K562 (cell line): ENCODE measurements around the gene HPF1. TPM values are rescaled to one million over a fixed set of nuclear protein-coding genes. Genes with fewer than 3 reads are reported as not detected.

Experiments
- BMI1 ChIP-seq: fragments of 150-350 bp; IDR thresholded peaks from 2 replicates; pipeline ENCODE4 v1.6.1; 2014; ENCODE audit warnings: low read length
- ELF4 ChIP-seq: fragments of 450-650 bp; formaldehyde crosslinking; IDR thresholded peaks from 2 replicates; pipeline ENCODE4 v1.4.0; 2022; ENCODE audit warnings: missing genetic modification characterization
- JUNB ChIP-seq: fragments of 450-650 bp; formaldehyde crosslinking; conservative IDR thresholded peaks from 2 replicates; pipeline ENCODE4 v1.4.0; 2020; ENCODE audit warnings: mild to moderate bottlenecking
- SRSF7 ChIP-seq: fragments of 200-400 bp; formaldehyde crosslinking; optimal IDR thresholded peaks from 2 replicates; pipeline ENCODE3; 2017; ENCODE audit warnings: mild to moderate bottlenecking, low read depth, low read length
- ZNF232 ChIP-seq: sonication (generic); formaldehyde crosslinking; IDR thresholded peaks from 2 replicates; pipeline ENCODE4 v1.8.0; 2022; ENCODE audit warnings: mild to moderate bottlenecking, missing genetic modification reagents
- polyA plus RNA-seq, 8 experiments: library from polyadenylated mRNA; depleted of rRNA in 4 of 8; stranded (reverse) in 5 of 8; unstranded in 3 of 8; fragments of >200 nt; fragmentation: Nextera tagmentation in 2 of 8; fragmentation: Illumina TruSeq in 1 of 8; extraction: Ambion mirVana in 2 of 8; extraction: Trizol in 1 of 8; gene quantifications; 2 replicates each; pipeline versions ENCODE4 v1.2.1 to v1.2.3, GENCODE V29; 2011 to 2014; ENCODE audit warnings: inconsistent platforms in 1 of 8, missing spikeins in 1 of 8
- total RNA-seq, 7 experiments: library from RNA; depleted of rRNA in 6 of 7; stranded (reverse); fragments of >200 nt in 6 of 7; fragmentation: Illumina TruSeq in 2 of 7; extraction: Trizol in 2 of 7; gene quantifications; 2 replicates each; pipeline versions ENCODE4 v1.2.1 to v1.2.3, GENCODE V29; 2011 to 2021; ENCODE audit warnings: low replicate concordance in 1 of 7
- TF ChIP-seq, protein P1 (sequence below): fragments of 200-600 bp; sonication (generic); IDR thresholded peaks from one replicate; pipeline ENCODE4 v1.6.1; 2012; ENCODE audit warnings: mild to moderate bottlenecking, low read depth, low read length, inconsistent platforms
- TF ChIP-seq, protein P2 (sequence below): fragments of 450-650 bp; IDR thresholded peaks from 2 replicates; pipeline ENCODE4 v1.6.1; 2017; ENCODE audit warnings: antibody characterized with exemption, mild to moderate bottlenecking

Gene HPF1
- total and polyA plus RNA-seq, 9 of the 15 experiments (the other 6 are each of a cell fraction or from before 2014, with no cell fraction given) = 21.2 to 89.4 (median 35.2) TPM

DNA sequence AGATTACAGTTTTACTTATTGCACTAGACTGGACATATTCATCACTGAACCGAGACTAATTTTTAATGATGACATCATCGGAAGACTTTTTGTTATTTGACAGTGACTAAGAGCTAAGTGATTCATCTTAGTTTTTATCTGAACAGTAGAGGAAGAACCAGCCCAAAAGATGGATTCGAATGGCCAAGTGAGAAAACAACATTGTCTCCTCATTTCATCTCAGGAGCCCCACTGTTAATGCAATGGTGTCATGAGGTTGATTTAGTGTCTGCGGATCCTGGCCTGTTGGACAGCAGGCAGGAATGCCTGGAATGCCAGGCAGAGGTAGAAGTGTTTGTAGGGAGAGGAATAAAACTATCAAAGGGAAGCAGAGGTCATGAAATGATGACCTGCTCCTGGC lies 37.8 kb upstream of the HPF1 start (continued):
- TF ChIP-seq, protein P1, sequence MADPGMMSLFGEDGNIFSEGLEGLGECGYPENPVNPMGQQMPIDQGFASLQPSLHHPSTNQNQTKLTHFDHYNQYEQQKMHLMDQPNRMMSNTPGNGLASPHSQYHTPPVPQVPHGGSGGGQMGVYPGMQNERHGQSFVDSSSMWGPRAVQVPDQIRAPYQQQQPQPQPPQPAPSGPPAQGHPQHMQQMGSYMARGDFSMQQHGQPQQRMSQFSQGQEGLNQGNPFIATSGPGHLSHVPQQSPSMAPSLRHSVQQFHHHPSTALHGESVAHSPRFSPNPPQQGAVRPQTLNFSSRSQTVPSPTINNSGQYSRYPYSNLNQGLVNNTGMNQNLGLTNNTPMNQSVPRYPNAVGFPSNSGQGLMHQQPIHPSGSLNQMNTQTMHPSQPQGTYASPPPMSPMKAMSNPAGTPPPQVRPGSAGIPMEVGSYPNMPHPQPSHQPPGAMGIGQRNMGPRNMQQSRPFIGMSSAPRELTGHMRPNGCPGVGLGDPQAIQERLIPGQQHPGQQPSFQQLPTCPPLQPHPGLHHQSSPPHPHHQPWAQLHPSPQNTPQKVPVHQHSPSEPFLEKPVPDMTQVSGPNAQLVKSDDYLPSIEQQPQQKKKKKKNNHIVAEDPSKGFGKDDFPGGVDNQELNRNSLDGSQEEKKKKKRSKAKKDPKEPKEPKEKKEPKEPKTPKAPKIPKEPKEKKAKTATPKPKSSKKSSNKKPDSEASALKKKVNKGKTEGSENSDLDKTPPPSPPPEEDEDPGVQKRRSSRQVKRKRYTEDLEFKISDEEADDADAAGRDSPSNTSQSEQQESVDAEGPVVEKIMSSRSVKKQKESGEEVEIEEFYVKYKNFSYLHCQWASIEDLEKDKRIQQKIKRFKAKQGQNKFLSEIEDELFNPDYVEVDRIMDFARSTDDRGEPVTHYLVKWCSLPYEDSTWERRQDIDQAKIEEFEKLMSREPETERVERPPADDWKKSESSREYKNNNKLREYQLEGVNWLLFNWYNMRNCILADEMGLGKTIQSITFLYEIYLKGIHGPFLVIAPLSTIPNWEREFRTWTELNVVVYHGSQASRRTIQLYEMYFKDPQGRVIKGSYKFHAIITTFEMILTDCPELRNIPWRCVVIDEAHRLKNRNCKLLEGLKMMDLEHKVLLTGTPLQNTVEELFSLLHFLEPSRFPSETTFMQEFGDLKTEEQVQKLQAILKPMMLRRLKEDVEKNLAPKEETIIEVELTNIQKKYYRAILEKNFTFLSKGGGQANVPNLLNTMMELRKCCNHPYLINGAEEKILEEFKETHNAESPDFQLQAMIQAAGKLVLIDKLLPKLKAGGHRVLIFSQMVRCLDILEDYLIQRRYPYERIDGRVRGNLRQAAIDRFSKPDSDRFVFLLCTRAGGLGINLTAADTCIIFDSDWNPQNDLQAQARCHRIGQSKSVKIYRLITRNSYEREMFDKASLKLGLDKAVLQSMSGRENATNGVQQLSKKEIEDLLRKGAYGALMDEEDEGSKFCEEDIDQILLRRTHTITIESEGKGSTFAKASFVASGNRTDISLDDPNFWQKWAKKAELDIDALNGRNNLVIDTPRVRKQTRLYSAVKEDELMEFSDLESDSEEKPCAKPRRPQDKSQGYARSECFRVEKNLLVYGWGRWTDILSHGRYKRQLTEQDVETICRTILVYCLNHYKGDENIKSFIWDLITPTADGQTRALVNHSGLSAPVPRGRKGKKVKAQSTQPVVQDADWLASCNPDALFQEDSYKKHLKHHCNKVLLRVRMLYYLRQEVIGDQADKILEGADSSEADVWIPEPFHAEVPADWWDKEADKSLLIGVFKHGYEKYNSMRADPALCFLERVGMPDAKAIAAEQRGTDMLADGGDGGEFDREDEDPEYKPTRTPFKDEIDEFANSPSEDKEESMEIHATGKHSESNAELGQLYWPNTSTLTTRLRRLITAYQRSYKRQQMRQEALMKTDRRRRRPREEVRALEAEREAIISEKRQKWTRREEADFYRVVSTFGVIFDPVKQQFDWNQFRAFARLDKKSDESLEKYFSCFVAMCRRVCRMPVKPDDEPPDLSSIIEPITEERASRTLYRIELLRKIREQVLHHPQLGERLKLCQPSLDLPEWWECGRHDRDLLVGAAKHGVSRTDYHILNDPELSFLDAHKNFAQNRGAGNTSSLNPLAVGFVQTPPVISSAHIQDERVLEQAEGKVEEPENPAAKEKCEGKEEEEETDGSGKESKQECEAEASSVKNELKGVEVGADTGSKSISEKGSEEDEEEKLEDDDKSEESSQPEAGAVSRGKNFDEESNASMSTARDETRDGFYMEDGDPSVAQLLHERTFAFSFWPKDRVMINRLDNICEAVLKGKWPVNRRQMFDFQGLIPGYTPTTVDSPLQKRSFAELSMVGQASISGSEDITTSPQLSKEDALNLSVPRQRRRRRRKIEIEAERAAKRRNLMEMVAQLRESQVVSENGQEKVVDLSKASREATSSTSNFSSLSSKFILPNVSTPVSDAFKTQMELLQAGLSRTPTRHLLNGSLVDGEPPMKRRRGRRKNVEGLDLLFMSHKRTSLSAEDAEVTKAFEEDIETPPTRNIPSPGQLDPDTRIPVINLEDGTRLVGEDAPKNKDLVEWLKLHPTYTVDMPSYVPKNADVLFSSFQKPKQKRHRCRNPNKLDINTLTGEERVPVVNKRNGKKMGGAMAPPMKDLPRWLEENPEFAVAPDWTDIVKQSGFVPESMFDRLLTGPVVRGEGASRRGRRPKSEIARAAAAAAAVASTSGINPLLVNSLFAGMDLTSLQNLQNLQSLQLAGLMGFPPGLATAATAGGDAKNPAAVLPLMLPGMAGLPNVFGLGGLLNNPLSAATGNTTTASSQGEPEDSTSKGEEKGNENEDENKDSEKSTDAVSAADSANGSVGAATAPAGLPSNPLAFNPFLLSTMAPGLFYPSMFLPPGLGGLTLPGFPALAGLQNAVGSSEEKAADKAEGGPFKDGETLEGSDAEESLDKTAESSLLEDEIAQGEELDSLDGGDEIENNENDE = no peak
- no peak for TF ChIP-seq SRSF7
- TF ChIP-seq ELF4 (CRISPR knock-in tag) = no peak
- TF ChIP-seq, protein P2, sequence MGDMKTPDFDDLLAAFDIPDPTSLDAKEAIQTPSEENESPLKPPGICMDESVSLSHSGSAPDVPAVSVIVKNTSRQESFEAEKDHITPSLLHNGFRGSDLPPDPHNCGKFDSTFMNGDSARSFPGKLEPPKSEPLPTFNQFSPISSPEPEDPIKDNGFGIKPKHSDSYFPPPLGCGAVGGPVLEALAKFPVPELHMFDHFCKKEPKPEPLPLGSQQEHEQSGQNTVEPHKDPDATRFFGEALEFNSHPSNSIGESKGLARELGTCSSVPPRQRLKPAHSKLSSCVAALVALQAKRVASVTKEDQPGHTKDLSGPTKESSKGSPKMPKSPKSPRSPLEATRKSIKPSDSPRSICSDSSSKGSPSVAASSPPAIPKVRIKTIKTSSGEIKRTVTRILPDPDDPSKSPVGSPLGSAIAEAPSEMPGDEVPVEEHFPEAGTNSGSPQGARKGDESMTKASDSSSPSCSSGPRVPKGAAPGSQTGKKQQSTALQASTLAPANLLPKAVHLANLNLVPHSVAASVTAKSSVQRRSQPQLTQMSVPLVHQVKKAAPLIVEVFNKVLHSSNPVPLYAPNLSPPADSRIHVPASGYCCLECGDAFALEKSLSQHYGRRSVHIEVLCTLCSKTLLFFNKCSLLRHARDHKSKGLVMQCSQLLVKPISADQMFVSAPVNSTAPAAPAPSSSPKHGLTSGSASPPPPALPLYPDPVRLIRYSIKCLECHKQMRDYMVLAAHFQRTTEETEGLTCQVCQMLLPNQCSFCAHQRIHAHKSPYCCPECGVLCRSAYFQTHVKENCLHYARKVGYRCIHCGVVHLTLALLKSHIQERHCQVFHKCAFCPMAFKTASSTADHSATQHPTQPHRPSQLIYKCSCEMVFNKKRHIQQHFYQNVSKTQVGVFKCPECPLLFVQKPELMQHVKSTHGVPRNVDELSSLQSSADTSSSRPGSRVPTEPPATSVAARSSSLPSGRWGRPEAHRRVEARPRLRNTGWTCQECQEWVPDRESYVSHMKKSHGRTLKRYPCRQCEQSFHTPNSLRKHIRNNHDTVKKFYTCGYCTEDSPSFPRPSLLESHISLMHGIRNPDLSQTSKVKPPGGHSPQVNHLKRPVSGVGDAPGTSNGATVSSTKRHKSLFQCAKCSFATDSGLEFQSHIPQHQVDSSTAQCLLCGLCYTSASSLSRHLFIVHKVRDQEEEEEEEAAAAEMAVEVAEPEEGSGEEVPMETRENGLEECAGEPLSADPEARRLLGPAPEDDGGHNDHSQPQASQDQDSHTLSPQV = no peak
- TF ChIP-seq ZNF232 (CRISPR knock-in tag) = no peak
- TF ChIP-seq BMI1 = no peak
- peak; percentile 54; the same call in 1 of the 2 replicates for TF ChIP-seq JUNB
